ENCODE measurements around the gene KIAA1755. TPM values are rescaled to one million over a fixed set of nuclear protein-coding genes. Genes with fewer than 3 reads are reported as not detected.
A peak's percentile ranks its signal among the peaks of the same experiment; 100 is the strongest.

Gene KIAA1755
- total and polyA plus RNA-seq, 7 experiments from 2014 or later = not detected

GRCh38 chr20:38199501-38200390 lies 60.8 kb downstream of the KIAA1755 start:
- H3K36me3 Mint-ChIP-seq = no peaks in the 10 kb centered on the region
- H3K4me3 Mint-ChIP-seq = no peak overlapping the region
- H3K4me1 Mint-ChIP-seq = no peaks in the 10 kb centered on the region
- no peaks in the 10 kb centered on the region for H3K4me1 ChIP-seq (ENCODE audit: control insufficient read depth in 2 of 2, insufficient read depth in 2 of 2, low read length in 2 of 2)
- no peaks in the 10 kb centered on the region for H3K27me3 ChIP-seq (ENCODE audit: control insufficient read depth in 2 of 2, insufficient read depth in 2 of 2, low read length in 2 of 2)
- no peak for ATAC-seq
- H3K27ac Mint-ChIP-seq = no peak overlapping the region
- ChIA-PET POLR2A (no interaction called here), CTCF (no interaction called here)
- no peak for DNase-seq
- H3K9me3 Mint-ChIP-seq = peaks cover 0 to 2% (median 0%) of the 10 kb centered on the region in 11 donors
- peaks cover 2 to 19% (median 9%) of the 10 kb centered on the region in 5 donors for H3K27me3 Mint-ChIP-seq
- no peak overlapping the region for H3K27ac ChIP-seq (ENCODE audit: low read depth, low read length)
- H3K4me3 ChIP-seq (ENCODE audit: low read length) = no peak overlapping the region
- intact Hi-C loops (cut with micrococcal nuclease) = loop anchor here in 1 of 2 donors (10.0 kb wide), 1 partner anchor 875 kb away; no protein-coding TSS in a partner anchor
- H3K36me3 ChIP-seq (ENCODE audit: control insufficient read depth in 2 of 3, insufficient read depth in 3 of 3, low read length in 3 of 3) = no peaks in the 10 kb centered on the region
- H3K9me3 ChIP-seq (ENCODE audit: control insufficient read depth in 2 of 3, low read length in 3 of 3) = no peaks in the 10 kb centered on the region

- Mint-ChIP-seq H3K27ac (no peak overlapping the region), H3K4me3 (no peak overlapping the region), H3K9me3 (peaks cover 0 to 5% (median 1%) of the 10 kb centered on the region in 11 donors), H3K4me1 (no peaks in the 10 kb centered on the region), H3K36me3 (no peaks in the 10 kb centered on the region), H3K27me3 (peaks cover 3 to 22% (median 9%) of the 10 kb centered on the region in 5 donors)
- H3K36me3 ChIP-seq (ENCODE audit: control insufficient read depth in 2 of 3, insufficient read depth in 3 of 3, low read length in 3 of 3) = no peaks in the 10 kb centered on the region
- DNase-seq (no peak), ATAC-seq (no peak)
- CTCF ChIA-PET = no interaction called here
- POLR2A ChIA-PET = no interaction called here
- no peaks in the 10 kb centered on the region for H3K9me3 ChIP-seq (ENCODE audit: control insufficient read depth in 2 of 3, low read length in 3 of 3)
- intact Hi-C loops (cut with micrococcal nuclease) = loop anchor here in 1 of 2 donors (10.0 kb wide), 1 partner anchor 876 kb away; no protein-coding TSS in a partner anchor
- H3K4me3 ChIP-seq (ENCODE audit: low read length) = no peak overlapping the region
- no peaks in the 10 kb centered on the region for H3K27me3 ChIP-seq (ENCODE audit: control insufficient read depth in 2 of 2, insufficient read depth in 2 of 2, low read length in 2 of 2)
- H3K4me1 ChIP-seq (ENCODE audit: control insufficient read depth in 2 of 2, insufficient read depth in 2 of 2, low read length in 2 of 2) = no peaks in the 10 kb centered on the region
- no peak overlapping the region for H3K27ac ChIP-seq (ENCODE audit: low read depth, low read length)
Observed at GRCh38 chr20:38198238-38198861, 62.2 kb downstream of the KIAA1755 start.

- DNase-seq (no peak), ATAC-seq (no peak)
- ChIA-PET CTCF (no interaction called here), POLR2A (no interaction called here)
- no peak overlapping the region for H3K27ac Mint-ChIP-seq
- no peak overlapping the region for H3K4me3 ChIP-seq (ENCODE audit: low read length)
- H3K9me3 Mint-ChIP-seq = peaks cover 0 to 5% (median 0%) of the 10 kb centered on the region in 11 donors
- H3K27me3 ChIP-seq (ENCODE audit: control insufficient read depth in 2 of 2, insufficient read depth in 2 of 2, low read length in 2 of 2) = no peaks in the 10 kb centered on the region
- peaks cover 0 to 24% (median 9%) of the 10 kb centered on the region in 5 donors for H3K27me3 Mint-ChIP-seq
- no peaks in the 10 kb centered on the region for H3K4me1 Mint-ChIP-seq
- H3K36me3 Mint-ChIP-seq = no peaks in the 10 kb centered on the region
- no peak overlapping the region for H3K4me3 Mint-ChIP-seq
- H3K9me3 ChIP-seq (ENCODE audit: control insufficient read depth in 2 of 3, low read length in 3 of 3) = no peaks in the 10 kb centered on the region
- H3K36me3 ChIP-seq (ENCODE audit: control insufficient read depth in 2 of 3, insufficient read depth in 3 of 3, low read length in 3 of 3) = no peaks in the 10 kb centered on the region
- H3K4me1 ChIP-seq (ENCODE audit: control insufficient read depth in 2 of 2, insufficient read depth in 2 of 2, low read length in 2 of 2) = no peaks in the 10 kb centered on the region
- H3K27ac ChIP-seq (ENCODE audit: low read depth, low read length) = no peak overlapping the region
- intact Hi-C loops (cut with micrococcal nuclease) = loop anchor here in 1 of 2 donors (10.0 kb wide), 1 partner anchor 877 kb away; no protein-coding TSS in a partner anchor
Observed at GRCh38 chr20:38197619-38198018, 62.9 kb downstream of the KIAA1755 start.

- DNase-seq (no peak), ATAC-seq (no peak)
- Histone ChIP-seq H3K4me1 (ENCODE audit: control insufficient read depth in 2 of 2, insufficient read depth in 2 of 2, low read length in 2 of 2) (no peaks in the 10 kb centered on the region), H3K27me3 (ENCODE audit: control insufficient read depth in 2 of 2, insufficient read depth in 2 of 2, low read length in 2 of 2) (no peaks in the 10 kb centered on the region), H3K27ac (ENCODE audit: low read depth, low read length) (no peak overlapping the region), H3K9me3 (ENCODE audit: control insufficient read depth in 2 of 3, low read length in 3 of 3) (no peaks in the 10 kb centered on the region), H3K4me3 (ENCODE audit: low read length) (no peak overlapping the region), H3K36me3 (ENCODE audit: control insufficient read depth in 2 of 3, insufficient read depth in 3 of 3, low read length in 3 of 3) (no peaks in the 10 kb centered on the region)
- Mint-ChIP-seq H3K27me3 (peaks cover 0 to 21% (median 9%) of the 10 kb centered on the region in 5 donors), H3K9me3 (peaks cover 0 to 5% (median 0%) of the 10 kb centered on the region in 11 donors), H3K4me1 (no peaks in the 10 kb centered on the region), H3K36me3 (no peaks in the 10 kb centered on the region), H3K27ac (no peak overlapping the region), H3K4me3 (no peak overlapping the region)
- intact Hi-C loops (cut with micrococcal nuclease) = loop anchor here in 1 of 2 donors (10.0 kb wide), 1 partner anchor 878 kb away; no protein-coding TSS in a partner anchor
- POLR2A ChIA-PET = no interaction called here
- CTCF ChIA-PET = no interaction called here
Observed at GRCh38 chr20:38197217-38197616, 63.3 kb downstream of the KIAA1755 start.

DNA sequence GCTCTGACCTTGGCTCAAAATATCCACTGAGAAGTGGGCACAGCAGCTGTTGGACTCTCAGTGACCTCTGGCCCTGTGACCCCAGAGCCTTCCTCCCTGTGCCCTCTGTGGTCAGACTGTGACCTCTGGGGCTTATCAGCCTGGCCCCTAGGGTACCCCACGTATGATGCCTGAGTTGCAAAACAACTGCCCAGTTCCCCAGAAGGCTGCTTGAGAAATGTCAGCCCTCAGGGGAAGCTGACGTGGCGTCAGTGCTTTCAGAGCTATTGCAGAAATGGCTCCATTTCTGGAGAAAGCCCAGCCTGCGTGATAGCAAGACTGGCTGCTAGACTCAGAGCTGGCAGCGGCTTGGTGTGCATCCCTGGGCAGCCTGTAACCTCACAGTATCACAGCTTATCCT lies 63.9 kb downstream of the KIAA1755 start:
- intact Hi-C loops (cut with micrococcal nuclease) = loop anchor here in 1 of 2 donors (10.0 kb wide), 1 partner anchor 878 kb away; no protein-coding TSS in a partner anchor
- peaks cover 0 to 5% (median 0%) of the 10 kb centered on the region in 11 donors for H3K9me3 Mint-ChIP-seq
- POLR2A ChIA-PET = no interaction called here
- H3K36me3 ChIP-seq (ENCODE audit: control insufficient read depth in 2 of 3, insufficient read depth in 3 of 3, low read length in 3 of 3) = no peaks in the 10 kb centered on the region
- H3K27ac ChIP-seq (ENCODE audit: low read depth, low read length) = no peak overlapping the region
- no peak overlapping the region for H3K4me3 ChIP-seq (ENCODE audit: low read length)
- ATAC-seq (peak; percentile 83), DNase-seq (no peak)
- H3K27me3 Mint-ChIP-seq = peaks cover under 1 to 22% (median 9%) of the 10 kb centered on the region in 5 donors
- no peaks in the 10 kb centered on the region for H3K27me3 ChIP-seq (ENCODE audit: control insufficient read depth in 2 of 2, insufficient read depth in 2 of 2, low read length in 2 of 2)
- H3K36me3 Mint-ChIP-seq = no peaks in the 10 kb centered on the region
- H3K4me3 Mint-ChIP-seq = no peak overlapping the region
- CTCF ChIA-PET = no interaction called here
- H3K4me1 ChIP-seq (ENCODE audit: control insufficient read depth in 2 of 2, insufficient read depth in 2 of 2, low read length in 2 of 2) = no peaks in the 10 kb centered on the region
- H3K4me1 Mint-ChIP-seq = no peaks in the 10 kb centered on the region
- no peak overlapping the region for H3K27ac Mint-ChIP-seq
- H3K9me3 ChIP-seq (ENCODE audit: control insufficient read depth in 2 of 3, low read length in 3 of 3) = no peaks in the 10 kb centered on the region

GRCh38 chr20:38196076-38196475 lies 64.5 kb downstream of the KIAA1755 start:
- H3K36me3 ChIP-seq (ENCODE audit: control insufficient read depth in 2 of 3, insufficient read depth in 3 of 3, low read length in 3 of 3) = no peaks in the 10 kb centered on the region
- H3K4me1 Mint-ChIP-seq = no peaks in the 10 kb centered on the region
- no peak overlapping the region for H3K4me3 ChIP-seq (ENCODE audit: low read length)
- H3K27ac ChIP-seq (ENCODE audit: low read depth, low read length) = no peak overlapping the region
- CTCF ChIA-PET = no interaction called here
- H3K36me3 Mint-ChIP-seq = no peaks in the 10 kb centered on the region
- DNase-seq (no peak), ATAC-seq (peak; percentile 26)
- intact Hi-C loops (cut with micrococcal nuclease) = loop anchor here in 1 of 2 donors (10.0 kb wide), 1 partner anchor 879 kb away; no protein-coding TSS in a partner anchor
- H3K4me1 ChIP-seq (ENCODE audit: control insufficient read depth in 2 of 2, insufficient read depth in 2 of 2, low read length in 2 of 2) = no peaks in the 10 kb centered on the region
- peaks cover 0 to 5% (median 0%) of the 10 kb centered on the region in 11 donors for H3K9me3 Mint-ChIP-seq
- no peaks in the 10 kb centered on the region for H3K27me3 ChIP-seq (ENCODE audit: control insufficient read depth in 2 of 2, insufficient read depth in 2 of 2, low read length in 2 of 2)
- H3K9me3 ChIP-seq (ENCODE audit: control insufficient read depth in 2 of 3, low read length in 3 of 3) = no peaks in the 10 kb centered on the region
- no peak overlapping the region for H3K4me3 Mint-ChIP-seq
- H3K27ac Mint-ChIP-seq = no peak overlapping the region
- H3K27me3 Mint-ChIP-seq = peaks cover 5 to 25% (median 9%) of the 10 kb centered on the region in 5 donors
- POLR2A ChIA-PET = no interaction called here

All from naive thymus-derived CD4-positive, alpha-beta T cell (primary cell).